ENCODE measurements around the gene NFE2L1. TPM values are rescaled to one million over a fixed set of nuclear protein-coding genes. Genes with fewer than 3 reads are reported as not detected.
A peak's percentile ranks its signal among the peaks of the same experiment; 100 is the strongest.

NFE2L1 gene
- polyA plus RNA-seq, 1 experiment = 281 TPM

DNA sequence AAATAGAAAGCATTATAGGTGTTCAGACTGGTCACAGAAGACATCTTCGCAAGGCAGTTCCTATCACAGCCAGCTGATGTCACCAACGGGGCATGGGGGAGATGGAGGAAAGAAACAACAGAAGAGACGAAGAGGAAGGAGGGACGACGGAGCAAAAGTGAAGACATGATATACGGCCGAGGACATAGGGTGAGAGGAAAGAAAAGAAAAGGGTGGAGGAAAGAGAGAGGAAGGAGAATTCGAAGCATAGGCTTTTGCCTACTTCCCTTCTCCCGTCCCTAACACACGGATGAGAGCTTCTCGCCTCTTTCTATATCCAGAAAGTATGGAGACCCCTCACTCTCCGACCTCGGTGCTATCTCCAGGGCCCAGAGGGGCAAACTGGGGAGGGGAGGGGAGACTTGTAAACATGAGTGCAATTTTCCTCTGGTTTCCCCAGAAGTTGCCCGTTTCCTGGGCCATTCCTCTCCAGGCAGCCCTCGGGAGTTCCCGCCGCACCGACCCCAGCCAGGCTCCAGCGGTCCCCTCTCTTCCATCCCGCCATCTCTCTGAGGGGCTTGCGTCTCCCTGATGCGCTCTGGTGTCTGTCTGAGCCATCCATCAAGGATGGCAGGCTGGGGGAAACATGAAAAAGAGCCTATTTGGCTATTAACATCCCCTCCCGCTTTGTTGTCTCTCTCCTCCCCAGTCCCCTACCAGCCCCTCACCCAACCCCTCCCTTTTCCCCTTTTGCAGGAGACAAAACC, 36.6 kb upstream of the NFE2L1 start:
- Histone ChIP-seq H3K36me3 (ENCODE audit: control insufficient read depth, insufficient read depth, low read length) (no peaks in the 10 kb centered on the region), H3K27me3 (ENCODE audit: control insufficient read depth, insufficient read depth, low read length) (no peaks in the 10 kb centered on the region; the same call in 1 of the 2 replicates), H3K4me3 (ENCODE audit: low read depth, low read length) (peak overlapping the region; percentile 40)
- DNase-seq (ENCODE audit: low read depth) = no peak
- POLR2A ChIA-PET = interaction anchor here (0.6 kb wide), 1 partner anchor 37 kb away, joined by 3 read pairs; no protein-coding TSS in a partner anchor
- TF ChIP-seq, protein P1, sequence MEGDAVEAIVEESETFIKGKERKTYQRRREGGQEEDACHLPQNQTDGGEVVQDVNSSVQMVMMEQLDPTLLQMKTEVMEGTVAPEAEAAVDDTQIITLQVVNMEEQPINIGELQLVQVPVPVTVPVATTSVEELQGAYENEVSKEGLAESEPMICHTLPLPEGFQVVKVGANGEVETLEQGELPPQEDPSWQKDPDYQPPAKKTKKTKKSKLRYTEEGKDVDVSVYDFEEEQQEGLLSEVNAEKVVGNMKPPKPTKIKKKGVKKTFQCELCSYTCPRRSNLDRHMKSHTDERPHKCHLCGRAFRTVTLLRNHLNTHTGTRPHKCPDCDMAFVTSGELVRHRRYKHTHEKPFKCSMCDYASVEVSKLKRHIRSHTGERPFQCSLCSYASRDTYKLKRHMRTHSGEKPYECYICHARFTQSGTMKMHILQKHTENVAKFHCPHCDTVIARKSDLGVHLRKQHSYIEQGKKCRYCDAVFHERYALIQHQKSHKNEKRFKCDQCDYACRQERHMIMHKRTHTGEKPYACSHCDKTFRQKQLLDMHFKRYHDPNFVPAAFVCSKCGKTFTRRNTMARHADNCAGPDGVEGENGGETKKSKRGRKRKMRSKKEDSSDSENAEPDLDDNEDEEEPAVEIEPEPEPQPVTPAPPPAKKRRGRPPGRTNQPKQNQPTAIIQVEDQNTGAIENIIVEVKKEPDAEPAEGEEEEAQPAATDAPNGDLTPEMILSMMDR (IDR thresholded peaks at IDR 0.05; ENCODE audit: insufficient read depth, low read depth, low read length) = peak; percentile 74
- CTCF ChIA-PET = interaction anchor here (1.1 to 14.2 kb wide), 10 partner anchors 8 to 171 kb away, joined by 3 to 575 read pairs (median 10); partner anchors contain the start of genes CDK5RAP3, PNPO, PRR15L and SCRN2

DNA sequence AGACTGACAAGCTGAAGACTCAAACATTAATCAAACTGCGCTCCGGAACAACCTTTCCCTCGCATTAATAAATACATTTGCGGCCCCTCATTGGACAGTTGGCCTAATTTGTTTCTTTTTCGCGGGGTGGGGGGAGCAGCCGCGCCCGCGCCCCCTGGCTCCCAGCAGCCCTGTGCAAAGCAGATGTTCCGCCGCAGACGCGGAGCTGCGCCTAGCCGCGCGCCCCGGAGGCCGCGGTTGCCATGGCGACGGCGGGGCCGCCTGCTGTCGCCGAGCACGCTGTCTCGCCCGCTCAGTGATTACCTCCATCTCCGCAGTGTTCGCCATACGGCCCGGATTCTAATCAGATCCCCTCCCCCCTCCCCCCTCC, 36.0 kb upstream of the NFE2L1 start:
- no peak for DNase-seq (ENCODE audit: low read depth)
- POLR2A ChIA-PET = no interaction called here
- no peaks in the 10 kb centered on the region; the same call in 1 of the 2 replicates for H3K27me3 ChIP-seq (ENCODE audit: control insufficient read depth, insufficient read depth, low read length)
- peak overlapping the region; percentile 40 for H3K4me3 ChIP-seq (ENCODE audit: low read depth, low read length)
- CTCF ChIA-PET = interaction anchor here (0.6 to 14.2 kb wide), 11 partner anchors 9 to 331 kb away, joined by 3 to 575 read pairs (median 9); partner anchors contain the start of genes CDK5RAP3, PNPO, PRR15L and SCRN2
- no peaks in the 10 kb centered on the region for H3K36me3 ChIP-seq (ENCODE audit: control insufficient read depth, insufficient read depth, low read length)
- TF ChIP-seq, protein P1 (IDR thresholded peaks at IDR 0.05; ENCODE audit: insufficient read depth, low read depth, low read length) = 0 out of 2 replicates have a peak, but pooled peaks have one; percentile 8

DNA sequence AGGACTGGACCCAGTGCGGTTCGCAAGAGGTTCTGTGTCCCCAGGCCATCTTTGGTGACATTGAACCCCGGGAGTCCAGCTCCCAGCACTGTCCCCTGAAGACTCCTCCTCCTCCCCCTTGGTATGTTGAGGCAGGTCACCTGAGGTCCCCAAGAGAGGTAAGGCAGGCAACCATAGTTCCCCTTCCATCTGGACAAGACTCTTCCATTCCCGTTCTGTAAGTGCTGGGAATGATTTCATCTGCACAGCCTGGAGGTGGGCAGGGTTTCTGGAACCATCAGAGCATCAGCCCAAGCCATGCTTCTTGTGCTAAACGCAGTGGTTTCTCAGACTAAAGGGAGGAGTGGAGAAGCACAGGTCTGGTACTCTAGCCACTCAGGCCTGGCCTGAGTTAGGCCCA, 35.5 kb upstream of the NFE2L1 start:
- Histone ChIP-seq H3K27me3 (ENCODE audit: control insufficient read depth, insufficient read depth, low read length) (no peaks in the 10 kb centered on the region; the same call in 1 of the 2 replicates), H3K36me3 (ENCODE audit: control insufficient read depth, insufficient read depth, low read length) (no peaks in the 10 kb centered on the region), H3K4me3 (ENCODE audit: low read depth, low read length) (peak overlapping the region; percentile 40)
- DNase-seq (ENCODE audit: low read depth) = no peak
- POLR2A ChIA-PET = no interaction called here
- TF ChIP-seq, protein P1 (IDR thresholded peaks at IDR 0.05; ENCODE audit: insufficient read depth, low read depth, low read length) = no peak
- CTCF ChIA-PET = interaction anchor here (0.6 to 14.2 kb wide), 10 partner anchors 8 to 330 kb away, joined by 3 to 575 read pairs (median 10); partner anchors contain the start of genes CDK5RAP3, PNPO and PRR15L

DNA sequence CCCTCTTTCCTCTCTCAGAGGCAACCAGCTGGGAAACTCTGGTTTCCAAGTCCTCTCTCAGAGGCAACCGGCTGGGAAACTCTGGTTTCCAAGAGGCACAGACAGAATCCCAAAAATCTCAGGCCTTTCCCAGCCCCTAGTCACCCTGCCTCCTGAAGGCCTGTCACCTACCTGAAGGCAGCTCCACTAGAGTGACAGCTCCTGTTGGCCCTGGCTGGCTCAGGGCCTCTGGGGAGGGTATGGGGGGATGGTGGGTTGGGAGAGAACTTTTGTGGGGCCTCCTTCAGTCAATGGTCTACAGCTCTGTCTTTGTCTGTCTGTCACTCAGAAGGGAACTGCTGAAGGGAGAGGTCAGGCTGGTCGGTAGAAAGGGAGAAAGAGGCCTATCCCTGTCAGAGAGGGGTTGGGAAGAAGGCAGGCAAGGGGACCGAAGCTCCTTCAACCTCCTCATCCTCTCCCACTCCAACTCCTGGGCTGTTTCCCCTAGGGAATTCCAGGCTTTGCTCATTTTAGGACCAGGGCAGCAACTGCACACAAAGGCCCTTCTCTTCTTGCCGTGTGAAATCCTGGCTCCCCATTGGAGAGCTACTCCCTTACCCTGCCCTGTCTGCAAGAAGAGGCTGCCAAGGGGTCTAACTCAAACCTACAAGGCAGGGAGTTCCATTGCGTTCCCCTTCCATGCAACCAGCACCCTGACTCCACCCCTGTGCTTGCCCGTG, 34.1 kb upstream of the NFE2L1 start:
- Histone ChIP-seq H3K4me3 (ENCODE audit: low read depth, low read length) (no peak overlapping the region), H3K36me3 (ENCODE audit: control insufficient read depth, insufficient read depth, low read length) (no peaks in the 10 kb centered on the region), H3K27me3 (ENCODE audit: control insufficient read depth, insufficient read depth, low read length) (no peaks in the 10 kb centered on the region; the same call in 1 of the 2 replicates)
- ChIA-PET POLR2A (no interaction called here), CTCF (interaction anchor here (0.7 to 14.2 kb wide), 5 partner anchors 11 to 170 kb away, joined by 3 to 575 read pairs (median 13); partner anchors contain the start of genes CDK5RAP3, PNPO and PRR15L)
- DNase-seq (ENCODE audit: low read depth) = no peak
- TF ChIP-seq, protein P1 (IDR thresholded peaks at IDR 0.05; ENCODE audit: insufficient read depth, low read depth, low read length) = no peak
